SK-N-SH (cell line): ENCODE measurements around the gene CELF4.

ENCODE experiments used
- EP300 ChIP-seq, 2 experiments: IDR thresholded peaks; 2 replicates each; pipeline versions ENCODE4 v1.4.0 to v1.6.1; 2012; ENCODE audit warnings: borderline replicate concordance in 1 of 2, low read depth in 1 of 2, low read length in 1 of 2
- EZH2phosphoT487 ChIP-seq: fragments of 200-600 bp; sonication (generic); IDR thresholded peaks from 2 replicates; pipeline ENCODE4 v1.6.1; 2017; ENCODE audit warnings: low read depth, mixed run types, mild to moderate bottlenecking, antibody characterized with exemption, moderate library complexity, borderline replicate concordance
- FOXM1 ChIP-seq: IDR thresholded peaks from 2 replicates; pipeline ENCODE4 v1.4.0; 2012; ENCODE audit warnings: low read depth, mild to moderate bottlenecking
- JUND ChIP-seq: IDR thresholded peaks from 2 replicates; pipeline ENCODE4 v1.4.0; 2012
- TF ChIP-seq, protein P1 (sequence below): fragments of 200-600 bp; sonication (generic); IDR thresholded peaks from 2 replicates; pipeline ENCODE4 v1.6.1; 2017; ENCODE audit warnings: antibody characterized with exemption, mild to moderate bottlenecking, moderate library complexity
- TF ChIP-seq, protein P2 (sequence below): IDR thresholded peaks from 2 replicates; pipeline ENCODE4 v1.4.0; 2012; ENCODE audit warnings: low read depth, borderline replicate concordance
- TF ChIP-seq, protein P3 (sequence below): IDR thresholded peaks from 2 replicates; pipeline ENCODE4; 2012

DNA sequence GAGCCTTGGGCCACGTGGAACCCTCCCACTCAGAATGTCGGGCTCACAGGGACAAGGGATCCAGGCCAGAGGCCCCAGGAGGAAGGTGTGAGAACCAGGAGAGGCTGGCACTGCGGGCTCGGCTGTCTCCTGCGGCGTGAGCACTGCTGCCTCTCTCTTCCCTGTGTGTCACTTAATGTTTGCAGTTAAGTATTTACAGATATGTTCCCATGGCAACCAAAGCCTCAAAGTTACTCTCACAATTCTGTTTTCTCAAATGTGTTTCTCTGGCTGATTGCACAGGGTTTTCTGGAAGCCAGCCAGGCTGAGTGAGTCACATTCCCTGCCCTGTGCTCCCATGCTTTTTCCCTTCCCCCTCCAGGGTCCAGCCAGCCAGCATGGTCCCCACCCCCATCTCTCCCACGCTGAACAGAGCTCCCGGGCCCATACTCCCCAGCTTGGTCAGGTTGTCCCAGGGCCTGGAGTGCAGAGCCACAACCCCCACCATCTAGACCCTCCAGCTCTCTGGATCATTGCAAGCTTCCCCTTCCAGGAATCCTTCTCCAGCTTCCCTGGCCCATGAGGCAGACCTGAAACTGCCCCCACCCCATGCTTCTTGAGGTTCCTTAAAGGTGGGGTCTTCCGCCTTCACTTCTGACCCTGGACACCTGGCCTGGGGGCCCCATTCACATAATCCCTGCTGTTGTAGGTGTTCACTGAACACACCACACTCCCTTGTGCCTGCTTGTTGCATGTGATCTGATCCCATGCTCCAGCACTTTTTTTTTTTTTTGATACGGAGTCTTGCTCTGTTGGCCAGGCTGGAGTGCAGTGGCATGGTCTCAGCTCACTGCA, 265.9 kb downstream of the CELF4 start:
- TF ChIP-seq, protein P1, sequence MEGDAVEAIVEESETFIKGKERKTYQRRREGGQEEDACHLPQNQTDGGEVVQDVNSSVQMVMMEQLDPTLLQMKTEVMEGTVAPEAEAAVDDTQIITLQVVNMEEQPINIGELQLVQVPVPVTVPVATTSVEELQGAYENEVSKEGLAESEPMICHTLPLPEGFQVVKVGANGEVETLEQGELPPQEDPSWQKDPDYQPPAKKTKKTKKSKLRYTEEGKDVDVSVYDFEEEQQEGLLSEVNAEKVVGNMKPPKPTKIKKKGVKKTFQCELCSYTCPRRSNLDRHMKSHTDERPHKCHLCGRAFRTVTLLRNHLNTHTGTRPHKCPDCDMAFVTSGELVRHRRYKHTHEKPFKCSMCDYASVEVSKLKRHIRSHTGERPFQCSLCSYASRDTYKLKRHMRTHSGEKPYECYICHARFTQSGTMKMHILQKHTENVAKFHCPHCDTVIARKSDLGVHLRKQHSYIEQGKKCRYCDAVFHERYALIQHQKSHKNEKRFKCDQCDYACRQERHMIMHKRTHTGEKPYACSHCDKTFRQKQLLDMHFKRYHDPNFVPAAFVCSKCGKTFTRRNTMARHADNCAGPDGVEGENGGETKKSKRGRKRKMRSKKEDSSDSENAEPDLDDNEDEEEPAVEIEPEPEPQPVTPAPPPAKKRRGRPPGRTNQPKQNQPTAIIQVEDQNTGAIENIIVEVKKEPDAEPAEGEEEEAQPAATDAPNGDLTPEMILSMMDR, result no peak
- TF ChIP-seq JUND, result peak; percentile 84
- TF ChIP-seq, protein P2, sequence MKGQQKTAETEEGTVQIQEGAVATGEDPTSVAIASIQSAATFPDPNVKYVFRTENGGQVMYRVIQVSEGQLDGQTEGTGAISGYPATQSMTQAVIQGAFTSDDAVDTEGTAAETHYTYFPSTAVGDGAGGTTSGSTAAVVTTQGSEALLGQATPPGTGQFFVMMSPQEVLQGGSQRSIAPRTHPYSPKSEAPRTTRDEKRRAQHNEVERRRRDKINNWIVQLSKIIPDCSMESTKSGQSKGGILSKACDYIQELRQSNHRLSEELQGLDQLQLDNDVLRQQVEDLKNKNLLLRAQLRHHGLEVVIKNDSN, result no peak
- TF ChIP-seq, protein P3, sequence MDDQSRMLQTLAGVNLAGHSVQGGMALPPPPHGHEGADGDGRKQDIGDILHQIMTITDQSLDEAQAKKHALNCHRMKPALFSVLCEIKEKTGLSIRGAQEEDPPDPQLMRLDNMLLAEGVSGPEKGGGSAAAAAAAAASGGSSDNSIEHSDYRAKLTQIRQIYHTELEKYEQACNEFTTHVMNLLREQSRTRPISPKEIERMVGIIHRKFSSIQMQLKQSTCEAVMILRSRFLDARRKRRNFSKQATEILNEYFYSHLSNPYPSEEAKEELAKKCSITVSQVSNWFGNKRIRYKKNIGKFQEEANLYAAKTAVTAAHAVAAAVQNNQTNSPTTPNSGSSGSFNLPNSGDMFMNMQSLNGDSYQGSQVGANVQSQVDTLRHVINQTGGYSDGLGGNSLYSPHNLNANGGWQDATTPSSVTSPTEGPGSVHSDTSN, result no peak; the same call in 1 of the 2 replicates
- TF ChIP-seq FOXM1, result no peak
- TF ChIP-seq EP300 (IDR thresholded peaks at IDR 0.05; ENCODE audit: borderline replicate concordance in 1 of 2, low read depth in 1 of 2, low read length in 1 of 2), result peak; percentile 54 to 61; a peak in 2 of 4 replicates
- TF ChIP-seq EZH2phosphoT487, result no peak
